K562 (cell line): ENCODE measurements around the gene BCAS3. TPM values are rescaled to one million over a fixed set of nuclear protein-coding genes. Genes with fewer than 3 reads are reported as not detected.

Experiments
- ATAC-seq: fragments of 200-7000 bp; cut with Tn5 transposase; 3 replicates; pipeline ENCODE4 v1.9.1; 2020; ENCODE audit warnings: moderate library complexity
- BruUV-seq: library from RNA; stranded (reverse); fragments of 400-500 nt; replicated peaks from 2 replicates; lab custom pipeline; 2021; lab: Mats Ljungman, UMichigan
- CTCF ChIA-PET: fragments of 300-600 bp; formaldehyde crosslinking; extraction: SDS; loops from one replicate; lab custom pipeline; 2021; ENCODE audit warnings: low intra/inter-chr PET ratio; lab: Yijun Ruan, JAX
- POLR2A ChIA-PET: fragments of 300-600, 350-650 bp; sonication (Branson Sonifier 250); formaldehyde crosslinking; extraction: SDS; loops from one replicate; lab custom pipeline; 2021; ENCODE audit warnings: antibody characterized with exemption, inconsistent platforms; lab: Yijun Ruan, JAX
- DNase-seq, 4 experiments: peaks; one replicate each; pipeline versions ENCODE4 v3.0.0 to v3.0.0-alpha.2; 2011 to 2018; ENCODE audit warnings: low spot score in 3 of 4, mixed read lengths in 3 of 4; ENCODE audit errors: extremely low read depth in 1 of 4
- FAIRE-seq: peaks from 2 replicates; lab custom pipeline; 2011; peaks lifted over from hg19 to GRCh38; lab: Jason Lieb, UNC
- H2AFZ ChIP-seq: 2 replicates; pipeline ENCODE4 v1.6.0; 2011; ENCODE audit warnings: low read depth, low read length, control low read depth, inconsistent platforms
- H3K27ac ChIP-seq: fragments of 200-600 bp; 3 replicates; pipeline ENCODE4 v1.8.0; 2011; ENCODE audit warnings: low read depth, mild to moderate bottlenecking, control low read depth, inconsistent platforms, low read length, moderate library complexity, mixed read lengths; ENCODE audit errors: extremely low read depth
- H3K27me3 ChIP-seq, 2 experiments: fragments of 300-600 bp in 1 of 2; 2 replicates in 1 of 2; 3 replicates in 1 of 2; pipeline versions ENCODE4 v1.6.0 to v1.8.0; 2011; ENCODE audit warnings: inconsistent platforms in 2 of 2, low read length in 2 of 2, mild to moderate bottlenecking in 1 of 2, mixed read lengths in 1 of 2, moderate library complexity in 1 of 2; ENCODE audit not compliant: control insufficient read depth in 2 of 2, insufficient read depth in 2 of 2
- H3K36me3 ChIP-seq: fragments of 300-600 bp; 3 replicates; pipeline ENCODE4 v1.8.0; 2011; ENCODE audit warnings: mild to moderate bottlenecking, low read length, inconsistent platforms; ENCODE audit not compliant: control insufficient read depth, insufficient read depth
- H3K4me1 ChIP-seq, 2 experiments: fragments of 200-600 bp in 1 of 2; replicated peaks in 1 of 2; 2 replicates in 1 of 2; 3 replicates in 1 of 2; pipeline versions ENCODE4 v1.5.1 to v1.8.0; 2011; ENCODE audit warnings: inconsistent platforms in 2 of 2, low read length in 2 of 2, mild to moderate bottlenecking in 1 of 2, mixed read lengths in 1 of 2, moderate library complexity in 1 of 2; ENCODE audit not compliant: control insufficient read depth in 2 of 2, insufficient read depth in 2 of 2
- H3K4me2 ChIP-seq: 2 replicates; pipeline ENCODE4 v1.6.1; 2011; ENCODE audit warnings: low read length, control low read depth, inconsistent platforms, mixed read lengths; ENCODE audit not compliant: insufficient read depth
- H3K4me3 ChIP-seq: fragments of 200-600 bp; sonication (generic), shearing (Covaris generic); 2 replicates; pipeline ENCODE4 v1.5.1; 2016; ENCODE audit warnings: control low read depth, inconsistent platforms
- H3K79me2 ChIP-seq: fragments of 200-600 bp; 3 replicates; pipeline ENCODE4 v1.8.0; 2011; ENCODE audit warnings: low read length, inconsistent platforms; ENCODE audit not compliant: control insufficient read depth, insufficient read depth
- H3K9ac ChIP-seq, 2 experiments: 2 replicates each; pipeline versions ENCODE4 v1.6.0 to v1.6.1; 2011; ENCODE audit warnings: low read depth in 2 of 2, low read length in 2 of 2, control low read depth in 1 of 2, inconsistent platforms in 1 of 2, mild to moderate bottlenecking in 1 of 2, mixed read lengths in 1 of 2; ENCODE audit not compliant: insufficient read depth in 1 of 2
- H3K9me1 ChIP-seq: one replicate; pipeline ENCODE4 v1.6.0; 2011; ENCODE audit warnings: inconsistent platforms, mild to moderate bottlenecking, low read length, moderate library complexity; ENCODE audit not compliant: control insufficient read depth, insufficient read depth
- H3K9me3 ChIP-seq: replicated peaks from 2 replicates; pipeline ENCODE4 v1.5.1; 2011; ENCODE audit warnings: low read depth, low read length, inconsistent platforms; ENCODE audit not compliant: control insufficient read depth, insufficient read depth
- H4K20me1 ChIP-seq: replicated peaks from 2 replicates; pipeline ENCODE4 v1.6.1; 2011; ENCODE audit warnings: low read length, inconsistent platforms, mixed read lengths; ENCODE audit not compliant: control insufficient read depth, insufficient read depth
- ADNP ChIP-seq: fragments of 200-800 bp; sonication (Bioruptor generic); IDR thresholded peaks from 2 replicates; pipeline ENCODE4 v1.6.1; 2016; ENCODE audit warnings: missing genetic modification characterization, missing compliant biosample characterization
- EP300 ChIP-seq: IDR thresholded peaks from 2 replicates; pipeline ENCODE4 v1.6.1; 2012; ENCODE audit warnings: low read length, improper control_type of control experiment
- FOSL1 ChIP-seq: fragments of 200-800 bp; sonication (Bioruptor generic); conservative IDR thresholded peaks from 2 replicates; pipeline ENCODE4 v1.6.1; 2016; ENCODE audit warnings: missing genetic modification characterization, missing compliant biosample characterization
- MCM3 ChIP-seq: fragments of 450-650 bp; IDR thresholded peaks from 2 replicates; pipeline ENCODE4 v1.6.1; 2016
- NFATC3 ChIP-seq: fragments of 450-650 bp; IDR thresholded peaks from 2 replicates; pipeline ENCODE4 v1.6.1; 2017; ENCODE audit warnings: mild to moderate bottlenecking
- PTTG1 ChIP-seq: fragments of 450-650 bp; IDR thresholded peaks from 2 replicates; pipeline ENCODE4 v1.6.1; 2016; ENCODE audit warnings: low read depth, mild to moderate bottlenecking, missing genetic modification characterization, missing compliant biosample characterization
- SRF ChIP-seq, 2 experiments: fragments of 250-450, 450-650 bp in 1 of 2; sonication (Bioruptor Pico) in 1 of 2; sonication (generic) in 1 of 2; formaldehyde crosslinking; IDR thresholded peaks; 2 replicates each; pipeline versions ENCODE4 v1.5.0 to v1.5.1; 2020 to 2022; ENCODE audit warnings: mild to moderate bottlenecking in 1 of 2, missing genetic modification reagents in 1 of 2
- ZFX ChIP-seq: sonication (generic); formaldehyde crosslinking; IDR thresholded peaks from 2 replicates; pipeline ENCODE4 v1.8.0; 2022; ENCODE audit warnings: mild to moderate bottlenecking, missing genetic modification reagents, moderate library complexity
- ZNF124 ChIP-seq: sonication (generic); formaldehyde crosslinking; IDR thresholded peaks from 2 replicates; pipeline ENCODE4 v1.8.1; 2022; ENCODE audit warnings: missing genetic modification reagents
- WGBS: fragments of 100-300 bp; shearing (Covaris generic); methylation state at CpG from one replicate; pipeline ENCODE4 v1.1.6; 2016; ENCODE audit warnings: low coverage, mixed read lengths; ENCODE audit not compliant: insufficient coverage; ENCODE audit errors: missing lambda C conversion rate; 5-methylcytosine and 5-hydroxymethylcytosine counted together
- in situ Hi-C: fragments of 300-500 bp; cut with MboI; formaldehyde crosslinking; loops from 4 replicates; pipeline ENCODE4 v1.15.0; 2018; ENCODE audit warnings: inconsistent platforms, mixed read lengths
- intact Hi-C: fragments of 100-400 bp; cut with micrococcal nuclease; formaldehyde crosslinking; loops from 2 replicates; pipeline ENCODE4 v1.14.2; 2022
- polyA plus RNA-seq, 8 experiments: library from polyadenylated mRNA; depleted of rRNA in 4 of 8; stranded (reverse) in 5 of 8; unstranded in 3 of 8; fragments of >200 nt; fragmentation: Nextera tagmentation in 2 of 8; fragmentation: Illumina TruSeq in 1 of 8; extraction: Ambion mirVana in 2 of 8; extraction: Trizol in 1 of 8; gene quantifications; 2 replicates each; pipeline versions ENCODE4 v1.2.1 to v1.2.3, GENCODE V29; 2011 to 2014; ENCODE audit warnings: inconsistent platforms in 1 of 8, missing spikeins in 1 of 8
- total RNA-seq, 7 experiments: library from RNA; depleted of rRNA in 6 of 7; stranded (reverse); fragments of >200 nt in 6 of 7; fragmentation: Illumina TruSeq in 2 of 7; extraction: Trizol in 2 of 7; gene quantifications; 2 replicates each; pipeline versions ENCODE4 v1.2.1 to v1.2.3, GENCODE V29; 2011 to 2021; ENCODE audit warnings: low replicate concordance in 1 of 7
- TF ChIP-seq, protein P1 (sequence below): fragments of 450-650 bp; formaldehyde crosslinking; IDR thresholded peaks from 2 replicates; pipeline ENCODE4 v1.4.0; 2020; ENCODE audit warnings: mild to moderate bottlenecking, moderate library complexity
- TF ChIP-seq, protein P2 (sequence below): IDR thresholded peaks from 2 replicates; pipeline ENCODE4 v1.6.1; 2012; ENCODE audit warnings: low read depth, low read length, improper control_type of control experiment, borderline replicate concordance

BCAS3 gene
- total and polyA plus RNA-seq, 9 of the 15 experiments (the other 6 are each of a cell fraction or from before 2014, with no cell fraction given): 1.9 to 5.5 (median 3.5) TPM

DNA sequence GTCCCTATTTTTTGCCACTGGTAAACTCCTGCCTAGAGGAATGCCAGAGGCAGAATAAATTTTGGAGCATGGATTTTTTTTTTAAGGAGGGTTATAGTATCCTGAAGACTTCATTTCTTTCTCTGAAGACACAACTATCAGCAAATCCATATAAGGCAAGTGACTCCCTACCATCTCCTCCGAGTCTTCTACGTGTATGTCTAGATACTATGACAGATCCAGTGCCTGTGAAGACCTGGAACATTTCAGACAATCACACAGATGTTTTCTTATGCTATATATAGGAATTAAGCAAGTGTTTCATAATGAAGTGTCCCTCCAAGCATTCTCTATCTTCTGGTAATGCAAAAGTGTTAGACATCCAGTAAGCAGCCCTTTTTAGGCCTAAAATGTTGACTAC is 466.5 kb downstream of the BCAS3 start:
- FAIRE-seq: no peak
- Histone ChIP-seq H3K4me2 (no peak overlapping the region), H3K27me3 (peaks cover 0 to 8% of the 10 kb centered on the region in 2 experiments; a peak in 2 of 5 replicates), H3K9me1 (no peaks in the 10 kb centered on the region), H4K20me1 (no peaks in the 10 kb centered on the region; the same call in 1 of the 2 replicates), H3K79me2 (no peaks in the 10 kb centered on the region), H3K9ac (no peak overlapping the region), H2AFZ (0 out of 2 replicates have a peak overlapping the region, but pooled peaks have one; percentile 35), H3K36me3 (no peaks in the 10 kb centered on the region), H3K4me1 (peaks cover 0 to 15% of the 10 kb centered on the region in 2 experiments; a peak in 3 of 5 replicates), H3K9me3 (no peaks in the 10 kb centered on the region), H3K4me3 (no peak overlapping the region), H3K27ac (no peak overlapping the region)
- POLR2A ChIA-PET: no interaction called here
- ATAC-seq: peak; percentile 25; the same call in 1 of the 3 replicates
- TF ChIP-seq NFATC3: no peak
- TF ChIP-seq SRF (CRISPR knock-in tag; IDR thresholded peaks at IDR 0.05): peak in 1 of 2 experiments; percentile 88; a peak in 1 of 4 replicates
- intact Hi-C loops: no loop called here
- 11% methylated on average over 2 of the region's 2 CpGs for WGBS
- in situ Hi-C loops: no loop called here
- no TSS peak for BruUV-seq
- CTCF ChIA-PET: no interaction called here
- no peak for DNase-seq

DNA sequence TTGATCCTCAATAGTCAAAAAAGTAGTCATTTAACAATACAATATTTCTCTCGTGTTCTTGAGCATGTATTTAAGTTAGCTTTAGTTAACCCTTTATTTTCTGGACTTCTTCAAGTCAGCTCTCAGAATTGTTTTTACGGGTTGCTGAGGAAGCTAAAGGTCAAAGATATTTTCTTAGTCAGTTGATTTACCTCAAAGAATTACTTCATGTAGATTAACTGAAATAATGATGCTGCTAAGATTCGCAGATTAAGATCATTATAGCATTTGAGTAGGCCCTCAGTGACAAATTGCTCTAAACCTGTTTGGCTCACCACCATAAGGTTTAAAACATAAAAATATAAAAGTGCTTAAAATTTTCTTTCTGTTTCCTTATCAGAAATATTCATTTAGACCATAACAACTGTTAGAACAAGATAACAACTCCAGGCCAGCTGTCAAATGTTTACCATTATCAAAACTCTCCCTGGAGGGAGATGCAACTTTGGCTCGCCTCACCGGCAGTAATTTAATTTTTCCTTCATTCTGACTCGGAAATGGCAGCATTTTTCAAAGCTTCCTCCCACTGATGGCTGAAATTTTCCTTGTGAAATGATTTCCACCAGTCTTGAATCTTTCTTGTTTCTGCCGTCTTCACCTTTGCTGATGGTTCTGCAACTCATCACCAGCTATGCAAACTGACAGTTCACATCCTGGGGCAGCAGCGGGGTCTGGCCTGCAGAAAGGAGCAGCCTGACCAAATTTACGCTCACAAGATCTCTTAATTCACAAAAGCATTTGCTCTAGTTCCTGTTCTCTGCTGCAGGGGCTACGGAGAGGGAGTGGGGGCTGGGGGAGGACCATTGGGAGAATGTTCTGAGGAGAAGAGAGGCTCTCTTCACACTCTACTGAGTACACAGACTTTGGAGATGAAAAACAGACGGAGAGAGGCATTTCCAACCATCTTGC is 467.2 kb downstream of the BCAS3 start:
- FAIRE-seq: peak; percentile 15
- 2% methylated on average over 11 of the region's 11 CpGs for WGBS
- ChIA-PET CTCF (no interaction called here), POLR2A (interaction anchor here (0.6 to 0.7 kb wide), 2 partner anchors 10 to 40 kb away, joined by 3 to 4 read pairs; no protein-coding TSS in a partner anchor)
- Histone ChIP-seq H3K9me1 (no peaks in the 10 kb centered on the region), H3K4me3 (no peak overlapping the region), H3K79me2 (no peaks in the 10 kb centered on the region), H3K27me3 (peaks cover 0 to 4% of the 10 kb centered on the region in 2 experiments; a peak in 1 of 5 replicates), H3K4me2 (peak overlapping the region; percentile 28), H3K9ac (no peak overlapping the region), H3K36me3 (no peaks in the 10 kb centered on the region), H3K27ac (no peak overlapping the region), H4K20me1 (no peaks in the 10 kb centered on the region; the same call in 1 of the 2 replicates), H2AFZ (0 out of 2 replicates have a peak overlapping the region, but pooled peaks have one; percentile 47), H3K9me3 (no peaks in the 10 kb centered on the region), H3K4me1 (peaks cover 0 to 15% of the 10 kb centered on the region in 2 experiments; a peak in 3 of 5 replicates)
- no TSS peak for BruUV-seq
- intact Hi-C loops: no loop called here
- ATAC-seq: no peak
- in situ Hi-C loops: no loop called here
- DNase-seq: peak; percentile 11 to 21 (median 12)
- peak; percentile 30 for TF ChIP-seq FOSL1 (tag)
- no peak for TF ChIP-seq ADNP (tag)
- TF ChIP-seq, protein P1, sequence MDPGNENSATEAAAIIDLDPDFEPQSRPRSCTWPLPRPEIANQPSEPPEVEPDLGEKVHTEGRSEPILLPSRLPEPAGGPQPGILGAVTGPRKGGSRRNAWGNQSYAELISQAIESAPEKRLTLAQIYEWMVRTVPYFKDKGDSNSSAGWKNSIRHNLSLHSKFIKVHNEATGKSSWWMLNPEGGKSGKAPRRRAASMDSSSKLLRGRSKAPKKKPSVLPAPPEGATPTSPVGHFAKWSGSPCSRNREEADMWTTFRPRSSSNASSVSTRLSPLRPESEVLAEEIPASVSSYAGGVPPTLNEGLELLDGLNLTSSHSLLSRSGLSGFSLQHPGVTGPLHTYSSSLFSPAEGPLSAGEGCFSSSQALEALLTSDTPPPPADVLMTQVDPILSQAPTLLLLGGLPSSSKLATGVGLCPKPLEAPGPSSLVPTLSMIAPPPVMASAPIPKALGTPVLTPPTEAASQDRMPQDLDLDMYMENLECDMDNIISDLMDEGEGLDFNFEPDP: no peak
- no peak for TF ChIP-seq ZNF124 (CRISPR knock-in tag)
- no peak for TF ChIP-seq MCM3
- TF ChIP-seq PTTG1 (tag): no peak
- peak; percentile 50 for TF ChIP-seq ZFX (CRISPR knock-in tag)
- TF ChIP-seq, protein P2, sequence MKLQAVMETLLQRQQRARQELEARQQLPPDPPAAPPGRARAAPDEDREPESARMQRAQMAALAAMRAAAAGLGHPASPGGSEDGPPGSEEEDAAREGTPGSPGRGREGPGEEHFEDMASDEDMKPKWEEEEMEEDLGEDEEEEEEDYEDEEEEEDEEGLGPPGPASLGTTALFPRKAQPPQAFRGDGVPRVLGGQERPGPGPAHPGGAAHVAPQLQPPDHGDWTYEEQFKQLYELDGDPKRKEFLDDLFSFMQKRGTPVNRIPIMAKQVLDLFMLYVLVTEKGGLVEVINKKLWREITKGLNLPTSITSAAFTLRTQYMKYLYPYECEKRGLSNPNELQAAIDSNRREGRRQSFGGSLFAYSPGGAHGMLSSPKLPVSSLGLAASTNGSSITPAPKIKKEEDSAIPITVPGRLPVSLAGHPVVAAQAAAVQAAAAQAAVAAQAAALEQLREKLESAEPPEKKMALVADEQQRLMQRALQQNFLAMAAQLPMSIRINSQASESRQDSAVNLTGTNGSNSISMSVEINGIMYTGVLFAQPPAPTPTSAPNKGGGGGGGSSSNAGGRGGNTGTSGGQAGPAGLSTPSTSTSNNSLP: 0 out of 2 replicates have a peak, but pooled peaks have one; percentile 12
- peak; percentile 74 for TF ChIP-seq EP300
